Limb (tissue), 2 donors: Measurements from ENCODE around the gene CRTC1.

Experiments
- DNase-seq, 2 donors: peaks; one replicate each; pipeline ENCODE4 v3.0.0-alpha.2; 2016; ENCODE audit errors: extremely low spot score in 2 of 2

CRTC1 gene

GRCh38 chr19:18683109-18683957 lies at the start of gene CRTC1:
Gene CRTC1, plus strand, starts transcription at chr19:18683680. Its CDS starts 23 bp downstream, at chr19:18683703.
- DNase-seq = peak; percentile 92 to 97

- DNase-seq = peak in 1 of 2 donors; percentile 27
Measured at GRCh38 chr19:18634612-18635297, 48.7 kb upstream of the CRTC1 start.

GRCh38 chr19:18635831-18636182 lies 47.7 kb upstream of the CRTC1 start:
- no peak for DNase-seq

GRCh38 chr19:18636183-18636968 lies 47.1 kb upstream of the CRTC1 start:
- DNase-seq = peak; percentile 90 to 99

GRCh38 chr19:18636969-18637629 lies 46.4 kb upstream of the CRTC1 start, which contains the start of gene KLHL26:
Gene KLHL26, plus strand, starts transcription at chr19:18637028. Its CDS starts 27 bp downstream, at chr19:18637055.
- no peak for DNase-seq

- no peak for DNase-seq
Measured at GRCh38 chr19:18637673-18638630, 45.5 kb upstream of the CRTC1 start.

- no peak for DNase-seq
Measured at GRCh38 chr19:18639706-18640243, 43.7 kb upstream of the CRTC1 start.

- DNase-seq = peak in 1 of 2 donors; percentile 30
Measured at GRCh38 chr19:18644196-18645034, 39.1 kb upstream of the CRTC1 start.

GRCh38 chr19:18645035-18645511 lies 38.4 kb upstream of the CRTC1 start:
- DNase-seq = peak in 1 of 2 donors; percentile 40

GRCh38 chr19:18646535-18647370 lies 36.7 kb upstream of the CRTC1 start:
- peak in 1 of 2 donors; percentile 59 for DNase-seq

- no peak for DNase-seq
Measured at GRCh38 chr19:18647371-18647767, 36.1 kb upstream of the CRTC1 start.

GRCh38 chr19:18647807-18648206 lies 35.7 kb upstream of the CRTC1 start:
- DNase-seq = peak in 1 of 2 donors; percentile 19

- DNase-seq = peak in 1 of 2 donors; percentile 37
Measured at GRCh38 chr19:18648973-18649315, 34.5 kb upstream of the CRTC1 start.

- peak; percentile 74 to 83 for DNase-seq
Measured at GRCh38 chr19:18649371-18650020, 34.0 kb upstream of the CRTC1 start.

GRCh38 chr19:18650021-18650390 lies 33.5 kb upstream of the CRTC1 start:
- no peak for DNase-seq

- peak in 1 of 2 donors; percentile 50 for DNase-seq
Measured at GRCh38 chr19:18650468-18651041, 32.9 kb upstream of the CRTC1 start.

GRCh38 chr19:18651300-18651699 lies 32.2 kb upstream of the CRTC1 start:
- no peak for DNase-seq
